SK-N-SH (cell line): ENCODE results near the gene CD209. TPM values are rescaled to one million over a fixed set of nuclear protein-coding genes. Genes with fewer than 3 reads are reported as not detected.

Experiments
- CTCF ChIA-PET: fragments of 300-600, 350-600 bp; formaldehyde crosslinking; extraction: SDS; loops from one replicate; lab custom pipeline; 2021; lab: Yijun Ruan, JAX
- POLR2A ChIA-PET: fragments of 350-600 bp; sonication (Branson Sonifier 250); formaldehyde crosslinking; extraction: SDS; loops from one replicate; lab custom pipeline; 2020; ENCODE audit warnings: antibody characterized with exemption, inconsistent platforms; lab: Yijun Ruan, JAX
- DNase-seq: peaks from one replicate; pipeline ENCODE4 v3.0.0; 2012
- H2AFZ ChIP-seq: fragments of 200-600 bp; sonication (generic); 2 replicates; pipeline ENCODE4 v1.8.1; 2016; ENCODE audit warnings: antibody characterized with exemption, mild to moderate bottlenecking, low read depth
- H3F3A ChIP-seq: fragments of 200-600 bp; sonication (generic); replicated peaks from 2 replicates; pipeline ENCODE3; 2016; ENCODE audit warnings: antibody characterized with exemption, mild to moderate bottlenecking; ENCODE audit not compliant: insufficient read depth
- H3K27ac ChIP-seq, 2 experiments: fragments of 200-500 bp in 1 of 2; fragments of 200-600 bp in 1 of 2; sonication (Bioruptor generic) in 1 of 2; sonication (generic), shearing (Covaris generic) in 1 of 2; 2 replicates each; pipeline versions ENCODE4 v1.5.1 to v1.6.1; 2014 to 2016; ENCODE audit warnings: low read depth in 2 of 2, inconsistent platforms in 1 of 2, low read length in 1 of 2, mild to moderate bottlenecking in 1 of 2, mixed read lengths in 1 of 2
- H3K27me3 ChIP-seq: fragments of 200-600 bp; sonication (generic), shearing (Covaris generic); 2 replicates; pipeline ENCODE4 v1.6.1; 2016; ENCODE audit warnings: mixed run types; ENCODE audit not compliant: insufficient read depth
- H3K36me3 ChIP-seq, 2 experiments: fragments of 200-500 bp in 1 of 2; fragments of 200-600 bp in 1 of 2; sonication (Bioruptor generic) in 1 of 2; sonication (generic) in 1 of 2; replicated peaks in 1 of 2; 2 replicates each; pipeline versions ENCODE3 to v1.5.1; 2014 to 2016; ENCODE audit warnings: low read length in 1 of 2, mild to moderate bottlenecking in 1 of 2; ENCODE audit not compliant: insufficient read depth in 2 of 2, control insufficient read depth in 1 of 2
- H3K4me1 ChIP-seq, 2 experiments: fragments of 200-500 bp in 1 of 2; fragments of 200-600 bp in 1 of 2; sonication (Bioruptor generic) in 1 of 2; sonication (generic), shearing (Covaris generic) in 1 of 2; 2 replicates each; pipeline versions ENCODE4 v1.5.1 to v1.6.1; 2014 to 2016; ENCODE audit warnings: low read depth in 1 of 2, low read length in 1 of 2, mixed run types in 1 of 2; ENCODE audit not compliant: insufficient read depth in 2 of 2, control insufficient read depth in 1 of 2
- H3K4me2 ChIP-seq: fragments of 200-600 bp; sonication (generic), shearing (Covaris generic); 2 replicates; pipeline ENCODE4 v1.6.1; 2017; ENCODE audit warnings: mixed run types
- H3K4me3 ChIP-seq, 2 experiments: fragments of 200-500 bp in 1 of 2; fragments of 200-600 bp in 1 of 2; sonication (Bioruptor generic) in 1 of 2; sonication (generic), shearing (Covaris generic) in 1 of 2; 2 replicates each; pipeline versions ENCODE4 v1.5.1 to v1.8.1; 2014 to 2016; ENCODE audit warnings: low read depth in 2 of 2, inconsistent platforms in 1 of 2, low read length in 1 of 2, mild to moderate bottlenecking in 1 of 2, mixed read lengths in 1 of 2, moderate library complexity in 1 of 2
- H3K79me2 ChIP-seq: fragments of 200-600 bp; sonication (generic); 2 replicates; pipeline ENCODE4 v1.8.1; 2017; ENCODE audit warnings: mild to moderate bottlenecking; ENCODE audit not compliant: insufficient read depth
- H3K9ac ChIP-seq: fragments of 200-600 bp; sonication (generic); 2 replicates; pipeline ENCODE4 v1.6.1; 2017; ENCODE audit warnings: mixed run types
- H3K9me2 ChIP-seq: fragments of 200-600 bp; sonication (generic); 2 replicates; pipeline ENCODE4 v1.6.1; 2017; ENCODE audit warnings: mixed run types
- H3K9me3 ChIP-seq: fragments of 200-600 bp; sonication (generic); 2 replicates; pipeline ENCODE4 v1.6.1; 2017; ENCODE audit warnings: mixed run types, mild to moderate bottlenecking, moderate library complexity
- H4K20me1 ChIP-seq: fragments of 200-600 bp; sonication (generic); 2 replicates; pipeline ENCODE4 v1.6.1; 2017; ENCODE audit warnings: mild to moderate bottlenecking, mixed run types; ENCODE audit not compliant: insufficient read depth
- CHD2 ChIP-seq: fragments of 150-350 bp; IDR thresholded peaks from 2 replicates; pipeline ENCODE4 v1.6.1; 2018; ENCODE audit warnings: low read length; ENCODE audit not compliant: partially characterized antibody
- EZH2phosphoT487 ChIP-seq: fragments of 200-600 bp; sonication (generic); IDR thresholded peaks from 2 replicates; pipeline ENCODE4 v1.6.1; 2017; ENCODE audit warnings: low read depth, mixed run types, mild to moderate bottlenecking, antibody characterized with exemption, moderate library complexity, borderline replicate concordance
- NRF1 ChIP-seq: IDR thresholded peaks from 2 replicates; pipeline ENCODE4 v1.6.1; 2012; ENCODE audit warnings: low read depth, mild to moderate bottlenecking, low read length
- RCOR1 ChIP-seq: fragments of 150-350 bp; IDR thresholded peaks from 2 replicates; pipeline ENCODE4 v1.6.1; 2017; ENCODE audit warnings: antibody characterized with exemption, low read length
- SIN3A ChIP-seq: IDR thresholded peaks from 2 replicates; pipeline ENCODE4 v1.6.1; 2012; ENCODE audit warnings: low read depth, mild to moderate bottlenecking, low read length, moderate library complexity, borderline replicate concordance
- WGBS: methylation state at CpG from one replicate; pipeline ENCODE4 v1.1.6; 2017; ENCODE audit warnings: low lambda C conversion rate; 5-methylcytosine and 5-hydroxymethylcytosine counted together
- polyA plus RNA-seq, 3 experiments: library from polyadenylated mRNA; depleted of rRNA; stranded (reverse); fragments of >200 nt; gene quantifications; 2 replicates each; pipeline ENCODE4 v1.2.3, GENCODE V29; 2012

The CD209 gene
- polyA plus RNA-seq, 1 of the 3 experiments (the other 2 are of a cell fraction) = not detected

GRCh38 chr19:7781157-7781556 is 33.8 kb upstream of the CD209 start:
- Histone ChIP-seq H3K79me2 (no peaks in the 10 kb centered on the region), H4K20me1 (no peaks in the 10 kb centered on the region), H2AFZ (no peak overlapping the region), H3K4me2 (no peak overlapping the region), H3K9ac (no peak overlapping the region), H3K9me2 (no peaks in the 10 kb centered on the region), H3K27ac (no peak overlapping the region), H3K27me3 (peaks cover 94% of the 10 kb centered on the region), H3K36me3 (no peaks in the 10 kb centered on the region), H3F3A (no peaks in the 10 kb centered on the region), H3K4me1 (no peaks in the 10 kb centered on the region; a peak in 1 of 4 replicates), H3K9me3 (no peaks in the 10 kb centered on the region), H3K4me3 (no peak overlapping the region)
- DNase-seq = no peak
- ChIA-PET POLR2A (no interaction called here), CTCF (no interaction called here)
- TF ChIP-seq NRF1 = no peak
- no peak for TF ChIP-seq CHD2
- WGBS = 6% methylated on average over 12 of the region's 12 CpGs

DNA sequence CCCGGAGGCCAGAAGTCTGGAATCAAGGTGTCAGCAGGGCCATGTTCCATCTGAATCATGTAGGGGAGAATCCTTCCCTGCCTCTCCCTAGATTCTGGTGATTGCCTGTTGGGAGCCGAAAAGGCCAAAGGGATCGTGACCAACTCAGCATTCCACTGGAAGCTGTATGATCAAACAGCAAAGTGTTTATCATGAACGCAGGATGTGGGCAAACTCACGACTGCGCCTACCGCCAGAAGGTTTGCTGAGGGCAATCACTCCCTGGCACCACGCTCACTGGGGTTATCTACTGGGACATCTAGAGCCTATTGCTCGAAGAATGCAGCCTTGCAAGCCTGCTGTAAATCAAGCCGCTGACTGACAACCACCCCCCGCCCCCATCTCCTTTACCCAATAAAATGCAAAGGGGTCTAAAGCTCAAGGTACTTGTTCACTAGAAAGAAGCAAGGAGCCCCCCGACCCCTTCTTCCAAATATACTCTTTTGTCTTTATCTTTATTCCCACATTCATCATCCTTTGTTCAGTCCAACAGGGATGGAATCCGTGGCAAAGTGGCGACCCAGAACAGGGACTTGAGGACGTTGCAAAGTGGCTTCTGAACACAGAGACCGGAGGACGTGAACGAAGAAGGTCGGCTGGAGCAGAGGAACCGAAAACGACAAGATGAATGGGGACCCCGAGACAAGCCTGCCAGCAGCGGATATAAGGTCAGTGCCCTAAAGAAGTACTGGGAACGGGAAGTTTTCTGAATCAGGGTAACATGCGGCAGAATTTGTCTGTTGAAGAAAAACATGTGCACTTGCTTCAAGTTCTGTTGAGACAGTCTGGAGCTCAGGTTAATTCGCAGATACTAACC is 32.5 kb upstream of the CD209 start:
- ChIA-PET CTCF (interaction anchor here (1.4 to 2.0 kb wide), 3 partner anchors 20 to 212 kb away, joined by 3 to 8 read pairs (median 7); partner anchors contain the start of gene TRAPPC5), POLR2A (no interaction called here)
- Histone ChIP-seq H4K20me1 (no peaks in the 10 kb centered on the region), H2AFZ (no peak overlapping the region), H3K27ac (no peak overlapping the region), H3K4me2 (no peak overlapping the region), H3K9ac (no peak overlapping the region), H3K9me2 (no peaks in the 10 kb centered on the region), H3K4me1 (no peaks in the 10 kb centered on the region; a peak in 1 of 4 replicates), H3K36me3 (no peaks in the 10 kb centered on the region), H3K27me3 (peaks cover 96% of the 10 kb centered on the region), H3K9me3 (no peaks in the 10 kb centered on the region), H3K4me3 (no peak overlapping the region), H3K79me2 (no peaks in the 10 kb centered on the region), H3F3A (no peaks in the 10 kb centered on the region)
- WGBS = 21% methylated on average over 26 of the region's 26 CpGs
- TF ChIP-seq RCOR1 = no peak
- 0 out of 2 replicates have a peak, but pooled peaks have one; percentile 43 for TF ChIP-seq EZH2phosphoT487
- no peak for DNase-seq

DNA sequence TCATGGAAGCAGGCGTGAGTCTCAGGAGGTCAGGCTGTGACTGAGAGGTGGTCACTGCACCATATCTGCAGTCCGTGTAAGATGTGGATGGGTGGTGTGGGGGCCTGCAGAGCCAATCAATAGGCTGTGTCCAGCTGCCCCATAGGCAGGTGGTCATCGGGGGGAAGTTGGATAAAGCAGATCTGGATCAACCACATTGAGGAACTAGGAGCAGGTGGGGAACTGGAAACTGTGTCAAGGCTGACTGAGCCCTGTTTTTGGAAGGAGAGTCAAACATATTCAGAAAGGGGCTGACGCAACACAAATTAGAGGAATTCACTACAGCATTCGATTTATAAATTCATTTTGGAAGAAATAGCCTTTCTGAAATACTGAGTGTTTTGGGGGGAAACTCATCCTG is 30.7 kb upstream of the CD209 start:
- Histone ChIP-seq H2AFZ (no peak overlapping the region), H3F3A (no peaks in the 10 kb centered on the region), H3K9me2 (no peaks in the 10 kb centered on the region), H3K4me3 (no peak overlapping the region), H4K20me1 (no peaks in the 10 kb centered on the region), H3K9me3 (no peaks in the 10 kb centered on the region), H3K79me2 (no peaks in the 10 kb centered on the region), H3K36me3 (no peaks in the 10 kb centered on the region), H3K4me2 (no peak overlapping the region), H3K9ac (no peak overlapping the region), H3K27ac (no peak overlapping the region), H3K4me1 (no peaks in the 10 kb centered on the region; a peak in 1 of 4 replicates), H3K27me3 (peaks cover 96% of the 10 kb centered on the region)
- ChIA-PET POLR2A (no interaction called here), CTCF (interaction anchor here (2.0 kb wide), 1 partner anchor 98 kb away, joined by 8 read pairs; the partner anchor contains the start of gene TRAPPC5)
- 7% methylated on average over 5 of the region's 5 CpGs for WGBS
- DNase-seq = no peak
- TF ChIP-seq SIN3A = no peak
